ENCODE results near the gene SLC12A7.
"Not testable (repeated sequence)": the region's sequence is repeated elsewhere in the genome, so short reads cannot be mapped to it uniquely, and the experiment has no call there.

The SLC12A7 gene

GRCh38 chr5:1111727-1112289 lies at the start of gene SLC12A7:
Gene SLC12A7, minus strand, starts transcription at chr5:1112063. Its CDS starts 72 bp downstream, at chr5:1111991.
- FAIRE-seq (no peak), DNase-seq (ENCODE audit: extremely low spot score, insufficient read length, low read depth) (no peak)

GRCh38 chr5:1161108-1161832 lies 49.4 kb upstream of the SLC12A7 start:
- FAIRE-seq = no peak
- DNase-seq (ENCODE audit: extremely low spot score, insufficient read length, low read depth) = no peak

- FAIRE-seq (no peak), DNase-seq (ENCODE audit: extremely low spot score, insufficient read length, low read depth) (no peak)
These were observed 48.0 kb upstream of the SLC12A7 start for GRCh38 chr5:1159774-1160406.

DNA sequence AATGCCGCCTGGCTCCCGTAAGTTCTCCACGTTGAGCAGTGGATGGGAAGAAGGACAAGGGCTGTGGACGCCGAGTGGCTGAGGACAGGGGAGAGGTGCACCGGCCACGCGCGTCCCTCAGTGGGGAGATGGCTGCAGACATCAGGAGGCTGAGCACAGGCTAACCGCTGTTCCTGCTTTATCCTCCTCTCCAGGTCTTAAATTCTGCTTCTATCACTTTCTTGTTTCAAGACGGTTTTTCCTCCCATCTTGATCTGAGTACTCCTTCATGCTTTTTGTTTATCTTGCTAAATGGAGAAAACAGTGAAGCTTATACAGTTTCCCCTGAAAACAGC lies 47.4 kb upstream of the SLC12A7 start:
- DNase-seq (ENCODE audit: extremely low spot score, insufficient read length, low read depth) (no peak), FAIRE-seq (no peak)

DNA sequence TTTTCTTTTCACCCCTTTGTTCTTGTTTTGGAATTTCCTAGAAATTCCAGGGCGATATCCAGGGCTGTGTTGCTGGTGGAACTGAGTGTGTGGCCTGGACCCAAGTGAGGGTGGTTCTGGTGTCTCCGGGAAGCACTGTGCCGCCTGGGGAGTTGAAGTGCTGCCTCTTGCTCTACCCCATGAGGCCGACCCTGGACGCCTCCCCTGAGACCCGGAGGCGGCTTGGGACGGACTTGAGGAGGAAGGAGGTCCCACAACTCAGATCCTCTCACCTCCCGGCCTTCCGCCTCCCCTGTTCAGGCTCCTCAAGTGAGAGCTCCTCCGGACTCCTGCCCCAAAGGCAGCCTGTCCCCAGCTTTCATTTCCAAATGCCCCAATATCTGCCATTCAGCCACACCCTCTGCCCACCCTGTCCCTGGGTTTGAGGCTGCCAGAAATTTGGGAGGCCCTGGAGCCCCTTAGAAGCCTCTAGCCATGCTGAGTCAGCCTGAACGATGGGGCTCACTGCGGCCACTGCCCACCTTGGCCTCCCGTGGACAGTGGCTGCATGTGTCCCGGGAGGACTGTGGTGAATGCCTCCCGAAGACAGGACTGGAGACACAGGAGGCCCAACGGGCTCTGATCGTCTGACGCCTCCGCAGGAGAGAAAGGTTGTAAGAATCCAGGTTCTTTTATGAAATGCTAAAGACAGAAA lies 46.9 kb upstream of the SLC12A7 start:
- DNase-seq (ENCODE audit: extremely low spot score, insufficient read length, low read depth) (no peak), FAIRE-seq (no peak)

- not testable (repeated sequence) for DNase-seq (ENCODE audit: extremely low spot score, insufficient read length, low read depth); FAIRE-seq
These were observed 45.7 kb upstream of the SLC12A7 start for GRCh38 chr5:1157461-1157986.

DNA sequence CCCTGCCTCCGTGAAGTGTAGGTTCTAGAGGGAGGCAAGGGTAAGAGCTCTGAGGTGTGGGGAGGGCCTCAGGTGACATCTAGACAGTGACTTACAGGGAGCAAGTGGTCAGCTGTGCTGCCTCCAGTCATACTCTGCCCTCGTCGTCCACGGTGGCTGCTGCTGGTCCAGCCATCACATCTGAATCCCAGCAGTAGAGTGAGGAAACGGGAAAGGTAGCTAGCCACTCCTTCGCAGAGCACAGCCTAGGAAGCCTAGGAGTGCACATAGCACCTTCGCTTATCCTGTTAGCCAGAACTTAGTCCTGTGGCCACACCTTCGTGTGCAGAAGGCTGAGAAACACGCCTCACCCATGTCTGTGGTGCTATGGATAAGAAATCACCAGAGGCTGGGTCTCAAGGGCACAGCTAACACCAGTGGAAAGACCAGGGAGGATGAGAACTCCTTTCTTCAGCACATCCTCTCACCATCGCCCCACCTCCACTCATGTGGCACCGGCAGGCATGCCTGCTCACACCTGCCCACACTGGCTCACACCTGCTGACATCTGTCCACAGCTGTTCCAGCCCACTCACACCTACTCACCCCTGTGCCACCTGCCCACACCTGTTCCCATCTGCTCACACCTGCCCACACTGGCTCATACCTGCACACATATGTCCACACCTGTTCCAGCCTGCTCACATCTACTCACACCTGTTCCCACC lies 45.0 kb upstream of the SLC12A7 start:
- FAIRE-seq (no peak), DNase-seq (ENCODE audit: extremely low spot score, insufficient read length, low read depth) (no peak)

- FAIRE-seq = no peak
- no peak for DNase-seq (ENCODE audit: extremely low spot score, insufficient read length, low read depth)
These were observed 44.3 kb upstream of the SLC12A7 start for GRCh38 chr5:1156033-1156753.

DNA sequence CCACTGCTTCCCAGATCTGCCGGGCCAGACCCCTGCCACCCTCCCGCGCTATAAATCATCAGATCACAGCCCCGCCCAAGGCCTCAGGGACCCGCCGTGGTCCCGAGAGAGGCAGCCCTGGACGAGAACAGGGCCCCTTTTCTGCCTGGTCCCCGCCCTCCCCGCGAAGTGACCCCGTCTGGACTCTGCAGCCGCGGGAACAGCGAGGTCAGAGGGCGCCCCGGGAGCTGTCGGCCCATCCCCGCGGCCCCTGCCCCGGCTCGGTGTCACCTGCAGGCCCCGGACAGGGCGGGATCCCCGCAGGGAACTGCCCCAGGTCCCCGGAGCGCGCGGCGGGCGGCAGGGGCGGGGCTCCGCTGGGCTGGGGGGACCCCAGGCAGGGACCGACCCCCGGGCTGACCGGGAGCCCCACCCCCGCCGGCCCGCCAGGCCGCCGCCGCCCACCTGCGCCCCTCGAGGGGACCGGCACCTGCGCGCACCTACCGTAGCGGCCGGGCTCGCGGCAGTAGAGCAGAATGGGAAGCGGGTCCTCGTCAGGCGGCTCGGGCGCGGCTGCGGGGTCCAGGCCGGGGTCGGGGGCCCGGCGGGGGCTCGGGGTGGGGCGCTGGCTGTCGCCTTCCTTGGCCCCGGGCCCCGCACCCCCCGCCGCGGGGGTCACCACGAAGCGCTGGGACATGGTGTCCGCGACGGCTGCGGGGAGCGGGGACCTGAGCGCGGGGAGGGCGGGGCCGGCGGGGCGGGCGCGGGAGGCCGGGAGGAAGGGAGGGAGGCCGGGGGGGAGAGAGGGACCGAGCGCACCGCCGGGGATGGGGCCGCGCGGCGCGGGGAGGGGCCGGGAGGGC lies 43.5 kb upstream of the SLC12A7 start:
- FAIRE-seq (no peak), DNase-seq (ENCODE audit: extremely low spot score, insufficient read length, low read depth) (no peak)

- no peak for DNase-seq (ENCODE audit: extremely low spot score, insufficient read length, low read depth)
- no peak for FAIRE-seq
These were observed 41.6 kb upstream of the SLC12A7 start for GRCh38 chr5:1153428-1153827.

DNA sequence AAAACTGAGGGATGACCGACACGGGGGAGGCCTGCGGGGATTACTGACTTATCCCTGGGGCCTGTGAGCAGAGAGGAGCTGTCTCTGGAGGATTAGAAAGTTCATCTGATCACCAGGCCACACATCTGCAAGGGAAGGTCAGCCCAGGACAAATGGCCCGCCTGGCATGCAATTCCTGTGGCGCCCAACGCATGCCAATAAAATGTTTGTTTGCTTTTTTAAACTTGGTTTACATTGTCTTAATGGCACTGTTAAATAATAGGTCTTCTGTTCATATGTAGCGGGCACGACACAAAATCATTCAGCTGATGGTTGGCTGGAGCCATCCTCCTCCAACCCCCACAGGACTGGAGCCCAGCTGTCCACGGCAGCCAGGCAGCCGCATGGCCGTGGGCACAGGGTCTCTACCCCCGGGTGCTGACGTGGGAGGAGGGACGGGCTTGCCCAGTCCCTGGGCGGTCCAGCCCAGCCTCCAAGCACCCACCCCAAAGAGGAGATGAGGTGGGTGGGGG lies 41.0 kb upstream of the SLC12A7 start:
- FAIRE-seq = no peak
- no peak for DNase-seq (ENCODE audit: extremely low spot score, insufficient read length, low read depth)

- FAIRE-seq = no peak
- DNase-seq (ENCODE audit: extremely low spot score, insufficient read length, low read depth) = no peak
These were observed 40.3 kb upstream of the SLC12A7 start for GRCh38 chr5:1152156-1152555.

GRCh38 chr5:1151316-1151715 lies 39.5 kb upstream of the SLC12A7 start:
- FAIRE-seq = no peak
- DNase-seq (ENCODE audit: extremely low spot score, insufficient read length, low read depth) = no peak

- no peak for DNase-seq (ENCODE audit: extremely low spot score, insufficient read length, low read depth)
- FAIRE-seq = no peak
These were observed 39.0 kb upstream of the SLC12A7 start for GRCh38 chr5:1150866-1151265.

DNA sequence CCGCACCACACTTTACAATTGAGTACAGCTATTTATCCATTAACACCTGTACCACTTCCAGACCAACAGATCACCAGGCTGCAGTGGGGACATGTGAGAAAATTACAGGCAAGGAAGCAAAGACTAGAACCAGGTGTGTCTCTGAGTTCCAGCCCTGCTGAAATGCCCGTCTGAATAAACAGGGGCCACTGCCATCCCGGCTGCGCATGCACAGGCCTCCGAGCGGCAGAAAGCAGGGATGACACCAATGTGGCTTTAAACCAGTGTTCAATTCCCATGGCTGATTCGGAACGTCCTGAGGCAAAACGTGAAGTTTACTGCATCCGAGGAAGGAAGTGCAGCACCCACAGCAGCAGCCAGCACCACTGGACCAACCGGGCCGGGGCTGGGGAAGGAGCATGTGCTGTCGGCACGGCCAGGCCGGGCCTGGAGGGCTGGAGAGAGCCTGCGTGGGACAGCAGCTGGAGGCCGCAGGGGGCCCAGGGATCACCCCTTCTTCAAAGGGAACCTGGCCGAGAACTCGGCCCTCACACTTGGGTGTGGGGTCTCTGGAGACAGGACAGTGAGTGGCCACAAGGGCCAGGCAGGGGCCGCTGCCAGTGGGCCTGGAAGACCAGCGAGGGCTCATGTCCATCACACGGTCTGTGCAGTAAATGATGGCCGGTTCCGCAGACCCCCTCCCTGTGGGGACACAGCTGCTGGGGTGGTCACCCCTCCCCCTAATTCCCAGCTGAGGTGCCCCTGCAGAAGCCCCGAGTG lies 33.0 kb upstream of the SLC12A7 start:
- no peak for FAIRE-seq
- no peak for DNase-seq (ENCODE audit: extremely low spot score, insufficient read length, low read depth)

- DNase-seq (ENCODE audit: extremely low spot score, insufficient read length, low read depth) (no peak), FAIRE-seq (no peak)
These were observed 32.2 kb upstream of the SLC12A7 start for GRCh38 chr5:1144089-1144488.

- DNase-seq (ENCODE audit: extremely low spot score, insufficient read length, low read depth) (no peak), FAIRE-seq (no peak)
These were observed 31.7 kb upstream of the SLC12A7 start for GRCh38 chr5:1143670-1143951.

Data from GM18507 (cell line).